GM19455 (cell line): ENCODE results near the gene CPD.
A peak's percentile ranks its signal among the peaks of the same experiment; 100 is the strongest.
"Not testable (repeated sequence)": the region's sequence is repeated elsewhere in the genome, so short reads cannot be mapped to it uniquely, and the experiment has no call there.

Experiments
- ATAC-seq: cut with Tn5 transposase; IDR thresholded peaks from one replicate; pipeline ENCODE4 v1.9.1; 2021; ENCODE audit not compliant: unreplicated experiment

Gene CPD

DNA sequence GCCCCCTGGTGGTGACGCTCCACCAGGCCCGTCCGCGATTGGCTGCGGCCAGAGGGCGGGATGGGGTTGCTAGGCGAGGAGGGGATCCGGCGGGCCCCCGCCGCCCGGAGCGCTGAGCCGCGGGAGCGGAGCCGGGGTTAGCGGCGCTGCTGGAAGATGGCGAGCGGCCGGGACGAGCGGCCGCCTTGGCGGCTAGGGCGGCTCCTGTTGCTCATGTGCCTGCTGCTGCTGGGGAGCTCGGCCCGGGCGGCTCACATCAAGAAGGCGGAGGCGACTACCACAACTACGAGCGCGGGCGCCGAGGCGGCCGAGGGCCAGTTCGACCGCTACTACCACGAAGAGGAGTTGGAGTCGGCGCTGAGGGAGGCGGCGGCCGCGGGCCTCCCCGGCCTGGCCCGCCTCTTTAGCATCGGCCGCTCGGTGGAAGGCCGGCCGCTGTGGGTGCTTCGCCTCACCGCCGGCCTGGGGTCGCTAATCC, at the start of gene CPD:
TSS of gene CPD (plus strand) at position 103 of the 478 bp plus-strand sequence. CDS start at position 157, 54 bp downstream.
- peak; percentile 79 for ATAC-seq

DNA sequence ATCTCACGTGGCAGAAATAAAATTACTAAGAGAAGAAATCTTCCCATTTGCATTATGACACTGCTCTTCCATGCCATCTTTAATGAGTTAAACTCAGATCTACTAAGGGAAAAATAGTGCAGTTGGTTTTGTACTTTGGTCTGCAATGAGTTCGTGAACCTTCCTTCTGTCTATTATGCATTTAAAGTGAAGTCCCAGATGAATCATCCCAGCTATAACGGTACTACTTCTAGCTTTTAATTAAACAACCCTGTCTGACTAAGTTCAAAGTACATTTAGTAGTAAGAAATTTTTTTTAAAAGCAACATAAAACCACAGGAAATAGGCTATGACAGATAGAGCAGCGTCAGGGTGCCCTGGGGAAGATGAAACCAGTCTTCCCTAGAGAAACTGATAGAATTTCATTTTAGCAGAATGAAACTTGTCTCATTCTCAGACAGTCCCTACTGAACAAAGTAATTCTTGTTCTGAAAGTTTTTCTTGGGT, 46.6 kb upstream of the CPD start:
- ATAC-seq = no peak

GRCh38 chr17:30333503-30334360, 45.0 kb upstream of the CPD start, which contains the start of gene TMIGD1:
Gene TMIGD1, minus strand, starts transcription at chr17:30334057. Its CDS starts 1,924 bp downstream, at chr17:30332133.
- no peak for ATAC-seq

DNA sequence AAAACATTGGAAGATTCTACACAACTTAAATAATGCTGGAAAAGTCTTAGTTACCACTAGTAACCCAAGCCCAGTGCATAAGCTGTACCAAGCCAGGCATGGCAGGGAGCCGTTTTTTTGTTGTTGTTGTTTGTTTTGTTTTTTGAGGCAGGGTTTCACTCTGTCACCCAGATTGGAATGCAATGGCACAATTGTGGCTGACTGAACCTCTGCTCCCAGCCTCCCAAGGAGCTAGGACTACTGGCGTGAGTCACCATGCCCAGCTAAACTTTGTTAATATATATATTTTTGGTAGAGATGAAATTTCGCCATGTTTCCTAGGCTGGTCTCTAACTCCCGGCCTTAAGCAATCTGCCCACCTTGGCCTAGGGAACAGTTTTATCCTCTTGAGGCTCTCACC, 44.3 kb upstream of the CPD start:
- ATAC-seq = no peak

GRCh38 chr17:30336369-30337171, 42.2 kb upstream of the CPD start:
- ATAC-seq = no peak

GRCh38 chr17:30337393-30337999, 41.2 kb upstream of the CPD start:
- no peak for ATAC-seq

- ATAC-seq = no peak
Observed at GRCh38 chr17:30339086-30339485, 39.6 kb upstream of the CPD start.

GRCh38 chr17:30340801-30341356, 37.8 kb upstream of the CPD start:
- no peak for ATAC-seq

DNA sequence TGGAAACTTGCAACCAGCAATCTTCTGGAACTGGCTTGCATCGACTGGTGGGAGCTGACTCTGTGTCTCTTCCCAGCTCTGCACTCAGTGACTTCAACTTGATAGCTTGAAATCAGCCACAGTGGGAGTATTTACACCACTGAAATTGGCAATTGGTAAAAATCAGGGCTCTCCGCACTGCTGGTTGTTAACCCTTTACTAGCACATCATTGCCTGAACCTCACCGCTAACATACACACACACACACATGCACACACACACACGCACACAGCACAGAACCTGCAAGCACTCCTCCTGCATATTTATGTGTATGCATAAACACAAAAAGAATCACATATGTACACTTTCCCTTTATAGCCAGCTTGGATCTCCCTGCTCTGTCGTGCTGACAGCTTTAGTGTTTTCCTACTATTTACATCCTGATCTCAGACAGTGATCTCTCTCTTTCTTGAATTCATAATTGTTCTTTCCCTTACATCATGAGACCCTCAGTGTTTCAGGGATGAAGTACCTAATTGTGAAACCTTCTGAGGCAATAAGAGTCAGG, 37.0 kb upstream of the CPD start:
- ATAC-seq = no peak

DNA sequence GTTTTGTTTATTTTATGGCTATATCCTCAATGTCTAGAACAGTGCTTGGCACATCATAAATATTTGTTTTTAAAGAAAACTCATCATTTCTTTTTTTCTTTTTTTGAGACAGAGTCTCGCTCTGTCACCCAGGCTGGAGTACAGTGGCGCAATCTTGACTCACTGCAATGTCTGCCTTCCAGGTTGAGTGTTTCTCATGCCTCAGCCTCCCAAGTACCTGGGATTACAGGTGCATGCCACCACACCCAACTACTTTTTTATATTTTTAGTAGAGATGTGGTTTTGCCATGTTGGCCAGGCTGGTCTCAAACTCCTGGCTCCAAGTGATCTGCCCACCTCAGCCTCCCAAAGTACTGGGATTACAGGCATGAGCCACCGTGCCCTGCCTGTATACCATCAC, 35.5 kb upstream of the CPD start:
- not testable (repeated sequence) for ATAC-seq

DNA sequence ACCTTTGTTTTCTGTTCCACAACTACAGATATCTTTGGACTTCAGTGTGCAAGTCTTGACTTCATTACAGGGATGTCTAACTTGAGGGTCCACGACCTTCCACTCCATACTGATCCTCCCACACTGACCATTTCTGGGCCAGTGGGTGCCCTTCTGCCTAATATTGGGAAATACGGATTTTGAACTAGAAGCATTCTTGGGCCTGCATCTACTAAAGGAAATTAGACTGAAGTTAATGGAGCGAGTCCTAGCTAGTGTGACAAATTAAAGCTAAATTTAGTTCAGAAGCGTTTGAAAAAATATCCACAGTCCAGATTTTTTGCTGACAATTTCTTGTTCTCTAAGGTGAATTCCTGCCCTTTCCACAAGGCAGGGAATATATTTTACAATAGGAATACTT, 34.9 kb upstream of the CPD start:
- ATAC-seq = no peak

DNA sequence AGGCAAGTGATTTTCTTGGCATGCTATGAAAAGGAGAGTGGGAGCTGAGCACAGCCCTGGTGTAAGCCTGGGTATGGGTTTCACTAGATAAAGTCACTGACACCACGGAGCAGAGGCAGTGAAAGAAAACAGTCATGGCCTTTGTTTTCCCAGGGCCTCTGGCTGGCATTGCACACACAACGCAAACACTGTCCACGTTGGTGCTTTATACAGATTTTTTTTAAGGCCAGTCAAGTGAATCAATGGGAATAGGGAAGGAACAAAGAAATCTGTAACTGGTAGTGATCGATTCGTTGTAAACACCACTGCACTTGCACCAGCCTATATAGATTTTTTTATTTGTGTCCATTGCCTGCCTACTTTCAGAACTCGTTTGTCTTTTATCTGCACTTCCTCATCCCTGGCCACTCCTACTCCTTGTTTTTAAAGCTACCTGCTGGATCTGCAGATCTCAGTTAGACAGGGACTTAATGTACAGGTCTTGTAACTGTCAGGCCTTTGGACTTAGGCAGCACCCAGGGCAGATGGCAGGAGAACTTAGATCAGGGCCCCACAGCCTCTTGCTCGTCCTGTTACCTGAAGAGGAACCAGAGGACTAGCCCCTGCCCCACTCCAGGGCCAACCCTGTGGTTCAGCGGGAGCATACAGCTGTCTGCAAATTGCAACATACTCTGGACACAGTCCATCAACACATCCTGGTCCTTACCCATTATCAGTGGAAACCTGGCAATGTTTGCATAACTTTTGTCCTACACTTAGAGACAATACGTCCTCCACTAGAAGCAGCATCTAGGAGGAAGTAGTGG, 34.2 kb upstream of the CPD start:
- no peak for ATAC-seq

GRCh38 chr17:30345089-30345433, 33.7 kb upstream of the CPD start:
- ATAC-seq = no peak

DNA sequence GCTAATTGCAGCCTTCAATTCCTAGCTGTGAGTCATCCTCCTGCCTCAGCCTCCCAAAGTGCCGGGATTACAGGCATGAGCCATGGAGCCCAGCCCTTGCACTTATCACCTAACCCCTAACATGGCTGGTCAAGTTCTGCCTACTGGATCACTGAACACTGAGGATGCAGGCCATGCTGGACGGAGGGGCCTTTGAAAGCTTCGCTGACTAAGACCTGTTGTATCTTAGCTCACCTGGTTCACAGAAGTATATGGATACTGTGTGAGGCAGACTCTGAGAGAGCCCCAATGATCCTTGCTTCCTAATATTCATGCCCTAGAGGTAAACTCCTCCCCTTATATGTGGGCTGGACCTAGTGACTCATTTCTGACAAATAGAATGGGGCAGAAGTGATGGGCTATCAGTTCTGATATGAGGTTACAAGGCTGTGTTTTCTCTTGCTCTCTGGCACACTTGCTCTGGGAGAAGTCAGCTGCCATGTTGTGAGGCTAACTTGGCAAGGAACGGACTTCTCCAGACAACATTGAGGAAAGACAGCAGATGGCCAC, 33.1 kb upstream of the CPD start:
- ATAC-seq = no peak

DNA sequence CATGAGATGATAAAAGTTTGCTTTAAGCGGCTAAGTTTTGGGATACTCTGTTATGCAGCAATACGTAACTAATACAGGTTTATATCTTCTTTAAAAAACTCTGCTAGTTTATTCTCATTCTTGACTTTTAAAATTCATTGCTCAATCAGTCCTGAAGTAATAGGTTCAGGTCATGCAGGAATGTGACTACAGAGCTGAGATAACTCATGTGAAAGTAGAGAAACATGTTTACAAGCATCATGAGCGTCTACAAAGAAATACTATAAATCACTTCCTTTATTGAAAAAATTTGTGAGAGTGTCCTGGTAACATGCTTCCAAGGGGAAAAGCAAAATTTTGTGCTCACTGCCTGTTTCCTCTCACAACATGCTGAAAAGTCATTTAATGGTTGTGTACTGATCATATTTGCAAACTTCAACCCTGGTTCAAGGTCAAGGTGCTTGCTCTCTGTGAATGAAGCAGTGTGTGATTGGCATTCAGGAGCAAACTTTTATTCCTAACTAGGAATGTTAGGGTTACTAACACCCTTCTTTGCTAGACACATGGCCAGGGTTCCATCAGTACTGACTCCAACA, 32.4 kb upstream of the CPD start:
- ATAC-seq = no peak

- ATAC-seq = no peak
Observed at GRCh38 chr17:30347488-30347887, 31.2 kb upstream of the CPD start.

GRCh38 chr17:30349252-30349651, 29.5 kb upstream of the CPD start:
- ATAC-seq = no peak

GRCh38 chr17:30351263-30351662, 27.5 kb upstream of the CPD start:
- not testable (repeated sequence) for ATAC-seq

DNA sequence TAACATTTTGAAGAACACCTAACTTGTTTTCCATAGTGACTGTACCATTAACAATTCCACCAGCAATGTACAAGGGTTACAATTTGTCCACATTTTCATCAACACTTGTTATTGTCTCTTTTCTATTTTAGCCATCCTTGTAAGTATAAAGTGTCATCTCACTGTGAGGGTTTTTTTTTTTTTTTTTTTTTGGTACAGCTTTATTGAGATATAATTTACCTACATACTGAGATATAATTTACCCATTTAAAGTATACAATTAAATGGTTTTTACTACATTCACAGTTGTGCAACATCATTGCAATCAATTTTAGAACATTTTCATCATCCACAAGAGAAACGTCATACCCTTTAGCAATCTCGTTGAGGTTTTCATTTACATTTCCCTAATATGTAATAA, 27.0 kb upstream of the CPD start:
- no peak for ATAC-seq
